ENCODE measurements around the gene SKI.

GRCh38 chr1:2318314-2319278 lies 90.5 kb downstream of the SKI start:
- TF ChIP-seq CTCF (IDR thresholded peaks at IDR 0.05; ENCODE audit: low read depth, low read length) (no peak), POLR2A (IDR thresholded peaks at IDR 0.05; ENCODE audit: extremely low read depth, insufficient read length) (no peak), MYC (IDR thresholded peaks at IDR 0.05; ENCODE audit: low read depth, low read length) (no peak)
